GM18505 (cell line): ENCODE data around the gene FBXL20.

Source experiments
- ATAC-seq: cut with Tn5 transposase; IDR thresholded peaks from one replicate; pipeline ENCODE4 v1.9.1; 2021; ENCODE audit not compliant: unreplicated experiment
- POLR2A ChIP-seq: IDR thresholded peaks from 4 replicates; pipeline ENCODE4 v1.6.1; 2011; ENCODE audit warnings: borderline replicate concordance; ENCODE audit not compliant: insufficient read depth, insufficient read length; ENCODE audit errors: extremely low read depth

The FBXL20 gene

GRCh38 chr17:39238311-39238972 lies 163.0 kb downstream of the FBXL20 start:
- ATAC-seq: no peak

GRCh38 chr17:39237586-39237985 lies 163.8 kb downstream of the FBXL20 start:
- ATAC-seq: no peak
- no peak for TF ChIP-seq POLR2A

More at GRCh38 chr17:39238311-39238972, 163.0 kb downstream of the FBXL20 start:
- TF ChIP-seq POLR2A: no peak

GRCh38 chr17:39236981-39237441 lies 164.4 kb downstream of the FBXL20 start:
- no peak for ATAC-seq
- no peak for TF ChIP-seq POLR2A

- no peak for TF ChIP-seq POLR2A
These were observed 164.9 kb downstream of the FBXL20 start for GRCh38 chr17:39236450-39236927.

GRCh38 chr17:39235555-39236449 lies 165.6 kb downstream of the FBXL20 start:
- TF ChIP-seq POLR2A: no peak
- ATAC-seq: no peak

More at GRCh38 chr17:39236450-39236927, 164.9 kb downstream of the FBXL20 start:
- ATAC-seq: no peak

- no peak for TF ChIP-seq POLR2A
- ATAC-seq: no peak
These were observed 169.6 kb downstream of the FBXL20 start for GRCh38 chr17:39231591-39232551.

- ATAC-seq: no peak
- no peak for TF ChIP-seq POLR2A
These were observed 170.3 kb downstream of the FBXL20 start for GRCh38 chr17:39231091-39231561.

- TF ChIP-seq POLR2A: no peak
- ATAC-seq: no peak
These were observed 171.1 kb downstream of the FBXL20 start for GRCh38 chr17:39230361-39230760.

- no peak for TF ChIP-seq POLR2A
- ATAC-seq: no peak
These were observed 172.0 kb downstream of the FBXL20 start for GRCh38 chr17:39229274-39229913.

GRCh38 chr17:39227364-39227919 lies 174.0 kb downstream of the FBXL20 start:
- ATAC-seq: no peak
- TF ChIP-seq POLR2A: no peak

- ATAC-seq: no peak
- no peak for TF ChIP-seq POLR2A
These were observed 175.3 kb downstream of the FBXL20 start for GRCh38 chr17:39225959-39226683.
